HG03521 (cell line): Measurements from ENCODE around the gene IFITM2.

Experiments
- ATAC-seq: cut with Tn5 transposase; IDR thresholded peaks from one replicate; pipeline ENCODE4 v1.9.1; 2021; ENCODE audit warnings: mild to moderate bottlenecking, moderate library complexity; ENCODE audit not compliant: unreplicated experiment

IFITM2 gene

GRCh38 chr11:292211-293121, 15.2 kb upstream of the IFITM2 start:
- ATAC-seq, result no peak

GRCh38 chr11:293271-293851, 14.3 kb upstream of the IFITM2 start:
- ATAC-seq, result no peak

GRCh38 chr11:293852-294661, 13.6 kb upstream of the IFITM2 start:
- ATAC-seq, result no peak

- no peak for ATAC-seq
Observed at GRCh38 chr11:294780-295179, 12.8 kb upstream of the IFITM2 start.

GRCh38 chr11:295351-296170, 12.1 kb upstream of the IFITM2 start:
- no peak for ATAC-seq

- ATAC-seq, result no peak
Observed at GRCh38 chr11:296171-297050, 11.2 kb upstream of the IFITM2 start.

GRCh38 chr11:297051-297585, 10.5 kb upstream of the IFITM2 start:
- no peak for ATAC-seq

- ATAC-seq, result no peak
Observed at GRCh38 chr11:297586-298405, 9.8 kb upstream of the IFITM2 start.

GRCh38 chr11:298406-299065, 9.1 kb upstream of the IFITM2 start:
- no peak for ATAC-seq

- no peak for ATAC-seq
Observed at GRCh38 chr11:299081-299891, 8.3 kb upstream of the IFITM2 start, which contains the start of gene IFITM5. IFITM5 (minus strand) TSS chr11:299526; CDS start chr11:299490, 36 bp downstream.

- no peak for ATAC-seq
Observed at GRCh38 chr11:299951-300735, 7.5 kb upstream of the IFITM2 start.

GRCh38 chr11:303363-303762, 4.3 kb upstream of the IFITM2 start:
- no peak for ATAC-seq

GRCh38 chr11:304061-304506, 3.5 kb upstream of the IFITM2 start:
- no peak for ATAC-seq

GRCh38 chr11:304915-305843, 2.4 kb upstream of the IFITM2 start:
- no peak for ATAC-seq

GRCh38 chr11:305844-306211, 1.8 kb upstream of the IFITM2 start:
- ATAC-seq, result no peak
